ENCODE results near the gene FOCAD. TPM values are rescaled to one million over a fixed set of nuclear protein-coding genes. Genes with fewer than 3 reads are reported as not detected.

FOCAD gene
- total and polyA plus RNA-seq, 2 donors (not counting 1 experiment from before 2014, with no cell fraction given): 4.0 to 10.1 TPM

DNA sequence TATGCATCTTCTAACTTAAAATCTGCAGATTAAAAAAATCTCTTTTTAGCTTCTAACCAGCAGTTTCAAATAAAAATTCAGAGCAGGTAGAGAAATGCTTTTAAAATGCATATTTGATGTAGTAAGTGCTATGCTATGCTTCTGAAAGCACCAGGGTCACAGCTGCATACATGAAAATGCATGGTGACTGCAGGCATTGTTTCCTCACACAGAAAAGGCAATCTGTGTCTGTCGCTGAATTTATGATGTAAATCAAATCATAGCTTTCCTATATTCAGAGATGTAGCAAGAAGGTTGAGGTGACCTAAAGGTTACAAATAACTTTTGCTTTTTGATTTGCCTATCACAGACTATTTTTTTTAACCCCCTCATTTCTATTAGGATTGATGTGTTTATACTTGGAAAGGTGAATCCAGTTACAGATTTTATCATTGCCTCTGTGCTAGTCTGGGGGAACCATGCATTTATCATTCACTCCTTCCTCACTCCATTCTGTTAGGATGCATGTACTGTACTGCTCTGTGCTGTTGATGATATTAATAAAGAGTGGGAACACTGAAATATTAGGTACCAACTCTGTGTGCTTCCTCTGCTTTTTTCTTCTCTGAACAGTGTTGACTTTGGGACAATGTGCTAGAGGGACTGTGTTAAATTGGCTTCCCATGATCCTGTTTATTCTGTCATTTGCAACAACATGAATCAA is 65.6 kb downstream of the FOCAD start:
- CTCF ChIA-PET: no interaction called here
- no peak overlapping the region for H3K9ac ChIP-seq (ENCODE audit: low read length)
- intact Hi-C loops (cut with micrococcal nuclease): loop anchor here (10.0 kb wide), 1 partner anchor 65 kb away; the partner anchor contains the start of gene FOCAD
- H3K79me2 ChIP-seq (ENCODE audit: control insufficient read depth, insufficient read depth, low read length): no peaks in the 10 kb centered on the region
- H4K20me1 ChIP-seq (ENCODE audit: control insufficient read depth, insufficient read depth, low read length, poor library complexity, severe bottlenecking): no peaks in the 10 kb centered on the region
- Mint-ChIP-seq H3K4me1 (peaks cover 2% of the 10 kb centered on the region), H3K9me3 (ENCODE audit: insufficient read depth) (no peaks in the 10 kb centered on the region), H3K4me3 (no peak overlapping the region), H3K27me3 (no peaks in the 10 kb centered on the region), H3K27ac (no peak overlapping the region)
- H3K27me3 ChIP-seq (replicated peaks in 1 of 4; ENCODE audit: control extremely low read depth in 1 of 4, control insufficient read depth in 3 of 4, insufficient read depth in 4 of 4, low read length in 3 of 4): no peaks in the 10 kb centered on the region
- POLR2A ChIA-PET: no interaction called here
- H3K4me2 ChIP-seq (replicated peaks; ENCODE audit: low read depth, low read length, poor library complexity, severe bottlenecking): no peak overlapping the region
- no peaks in the 10 kb centered on the region for H3K9me3 ChIP-seq (ENCODE audit: control extremely low read depth in 1 of 3, control insufficient read depth in 2 of 3, insufficient read depth in 1 of 3, low read length in 2 of 3)
- TF ChIP-seq, protein P1, sequence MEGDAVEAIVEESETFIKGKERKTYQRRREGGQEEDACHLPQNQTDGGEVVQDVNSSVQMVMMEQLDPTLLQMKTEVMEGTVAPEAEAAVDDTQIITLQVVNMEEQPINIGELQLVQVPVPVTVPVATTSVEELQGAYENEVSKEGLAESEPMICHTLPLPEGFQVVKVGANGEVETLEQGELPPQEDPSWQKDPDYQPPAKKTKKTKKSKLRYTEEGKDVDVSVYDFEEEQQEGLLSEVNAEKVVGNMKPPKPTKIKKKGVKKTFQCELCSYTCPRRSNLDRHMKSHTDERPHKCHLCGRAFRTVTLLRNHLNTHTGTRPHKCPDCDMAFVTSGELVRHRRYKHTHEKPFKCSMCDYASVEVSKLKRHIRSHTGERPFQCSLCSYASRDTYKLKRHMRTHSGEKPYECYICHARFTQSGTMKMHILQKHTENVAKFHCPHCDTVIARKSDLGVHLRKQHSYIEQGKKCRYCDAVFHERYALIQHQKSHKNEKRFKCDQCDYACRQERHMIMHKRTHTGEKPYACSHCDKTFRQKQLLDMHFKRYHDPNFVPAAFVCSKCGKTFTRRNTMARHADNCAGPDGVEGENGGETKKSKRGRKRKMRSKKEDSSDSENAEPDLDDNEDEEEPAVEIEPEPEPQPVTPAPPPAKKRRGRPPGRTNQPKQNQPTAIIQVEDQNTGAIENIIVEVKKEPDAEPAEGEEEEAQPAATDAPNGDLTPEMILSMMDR (IDR thresholded peaks at IDR 0.05): no peak
- ATAC-seq (ENCODE audit: low read depth) (no peak), DNase-seq (no peak)
- no peaks in the 10 kb centered on the region for H3K36me3 ChIP-seq (replicated peaks in 1 of 2; ENCODE audit: control extremely low read depth in 1 of 2, control insufficient read depth in 1 of 2, extremely low read depth in 1 of 2, insufficient read depth in 2 of 2, low read length in 1 of 2)
- H3K27ac ChIP-seq (ENCODE audit: low read length in 2 of 2): no peak overlapping the region
- no peak overlapping the region for H3K4me3 ChIP-seq (ENCODE audit: control extremely low read depth in 1 of 5, extremely low read depth in 1 of 5, insufficient read depth in 1 of 5, low read depth in 2 of 5, low read length in 4 of 5)
- H2AFZ ChIP-seq (ENCODE audit: insufficient read depth, low read depth, low read length, poor library complexity, severe bottlenecking): no peak overlapping the region
- H3K4me1 ChIP-seq (ENCODE audit: control insufficient read depth in 2 of 2, insufficient read depth in 2 of 2, low read length in 2 of 2): no peaks in the 10 kb centered on the region
- WGBS (ENCODE audit: insufficient coverage): no CpG with 5 or more reads among the region's 1 CpG

DNA sequence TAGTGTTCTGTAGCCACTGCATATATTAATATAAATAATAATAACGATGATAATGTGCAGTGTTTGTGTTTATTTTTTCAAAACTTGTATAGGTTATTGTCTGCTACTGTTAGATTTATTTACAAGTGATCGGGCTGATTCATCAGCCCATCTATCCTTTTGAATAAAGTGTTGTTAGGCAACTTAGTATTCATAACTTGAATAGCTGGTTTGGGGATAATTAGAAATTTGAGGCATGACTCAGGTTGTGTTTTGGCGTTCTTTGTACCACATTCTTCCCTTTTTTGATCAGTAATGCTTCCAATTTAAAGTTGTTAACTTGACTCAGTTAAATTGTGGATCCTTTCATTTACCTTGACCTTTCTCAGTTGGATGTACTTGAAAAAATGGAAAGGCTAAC is 69.7 kb downstream of the FOCAD start:
- Mint-ChIP-seq H3K4me1 (peaks cover 2% of the 10 kb centered on the region), H3K27ac (no peak overlapping the region), H3K27me3 (no peaks in the 10 kb centered on the region), H3K4me3 (no peak overlapping the region), H3K9me3 (ENCODE audit: insufficient read depth) (no peaks in the 10 kb centered on the region)
- no peaks in the 10 kb centered on the region for H3K27me3 ChIP-seq (replicated peaks in 1 of 4; ENCODE audit: control extremely low read depth in 1 of 4, control insufficient read depth in 3 of 4, insufficient read depth in 4 of 4, low read length in 3 of 4)
- POLR2A ChIA-PET: no interaction called here
- H3K4me2 ChIP-seq (replicated peaks; ENCODE audit: low read depth, low read length, poor library complexity, severe bottlenecking): no peak overlapping the region
- CTCF ChIA-PET: no interaction called here
- ATAC-seq (ENCODE audit: low read depth): no peak
- H2AFZ ChIP-seq (ENCODE audit: insufficient read depth, low read depth, low read length, poor library complexity, severe bottlenecking): no peak overlapping the region
- TF ChIP-seq, protein P1 (IDR thresholded peaks at IDR 0.05): no peak
- TF ChIP-seq EZH2 (IDR thresholded peaks at IDR 0.05; ENCODE audit: borderline replicate concordance, insufficient read depth, low read depth, low read length, poor library complexity, severe bottlenecking): no peak
- WGBS (ENCODE audit: insufficient coverage): no CpG with 5 or more reads among the region's 3 CpGs
- no peaks in the 10 kb centered on the region for H3K9me3 ChIP-seq (ENCODE audit: control extremely low read depth in 1 of 3, control insufficient read depth in 2 of 3, insufficient read depth in 1 of 3, low read length in 2 of 3)
- DNase-seq: no peak
- no peak overlapping the region for H3K4me3 ChIP-seq (ENCODE audit: control extremely low read depth in 1 of 5, extremely low read depth in 1 of 5, insufficient read depth in 1 of 5, low read depth in 2 of 5, low read length in 4 of 5)
- no peaks in the 10 kb centered on the region for H3K36me3 ChIP-seq (replicated peaks in 1 of 2; ENCODE audit: control extremely low read depth in 1 of 2, control insufficient read depth in 1 of 2, extremely low read depth in 1 of 2, insufficient read depth in 2 of 2, low read length in 1 of 2)
- H3K4me1 ChIP-seq (ENCODE audit: control insufficient read depth in 2 of 2, insufficient read depth in 2 of 2, low read length in 2 of 2): no peaks in the 10 kb centered on the region
- intact Hi-C loops (cut with micrococcal nuclease): no loop called here
- no peaks in the 10 kb centered on the region for H4K20me1 ChIP-seq (ENCODE audit: control insufficient read depth, insufficient read depth, low read length, poor library complexity, severe bottlenecking)
- no peak overlapping the region for H3K27ac ChIP-seq (ENCODE audit: low read length in 2 of 2)
- H3K9ac ChIP-seq (ENCODE audit: low read length): no peak overlapping the region
- H3K79me2 ChIP-seq (ENCODE audit: control insufficient read depth, insufficient read depth, low read length): no peaks in the 10 kb centered on the region
